ENCODE data around the gene KIRREL1.

DNA sequence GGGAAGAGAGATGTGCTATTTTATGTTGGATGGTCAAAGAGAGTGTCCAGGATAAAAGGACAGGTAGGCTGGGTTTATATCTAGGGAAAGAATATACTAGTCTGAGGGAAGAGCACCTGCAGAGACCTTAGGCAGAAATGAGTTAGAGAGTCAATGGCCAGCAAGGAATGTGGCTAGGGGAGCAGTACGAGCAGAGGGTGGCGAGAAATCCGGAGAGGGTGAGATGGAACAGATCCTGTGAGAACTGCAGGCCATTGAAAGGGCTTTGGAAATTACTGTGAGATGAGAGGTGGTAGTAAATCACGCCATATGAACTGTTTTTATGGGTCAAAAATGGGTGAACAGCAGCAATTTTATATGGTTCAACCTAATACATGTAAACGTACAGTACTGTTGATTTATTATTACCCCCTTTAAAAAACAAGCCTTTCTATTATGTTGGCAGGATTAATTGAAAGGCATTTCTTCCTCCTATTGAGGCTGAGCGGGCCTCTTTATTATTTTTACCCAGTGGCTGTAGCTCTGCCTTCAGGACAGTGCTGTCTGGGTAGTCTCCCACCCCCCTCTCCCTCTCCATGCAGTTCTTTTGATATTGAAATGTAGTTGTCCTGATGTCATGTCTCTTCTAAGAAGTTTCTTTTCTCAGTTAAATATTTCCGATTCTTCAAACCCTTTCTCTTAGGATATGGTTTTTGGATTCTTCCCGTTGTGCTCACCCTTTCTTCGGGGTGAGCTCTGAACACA is 112.1 kb downstream of the KIRREL1 start:
- TF ChIP-seq, protein P1, sequence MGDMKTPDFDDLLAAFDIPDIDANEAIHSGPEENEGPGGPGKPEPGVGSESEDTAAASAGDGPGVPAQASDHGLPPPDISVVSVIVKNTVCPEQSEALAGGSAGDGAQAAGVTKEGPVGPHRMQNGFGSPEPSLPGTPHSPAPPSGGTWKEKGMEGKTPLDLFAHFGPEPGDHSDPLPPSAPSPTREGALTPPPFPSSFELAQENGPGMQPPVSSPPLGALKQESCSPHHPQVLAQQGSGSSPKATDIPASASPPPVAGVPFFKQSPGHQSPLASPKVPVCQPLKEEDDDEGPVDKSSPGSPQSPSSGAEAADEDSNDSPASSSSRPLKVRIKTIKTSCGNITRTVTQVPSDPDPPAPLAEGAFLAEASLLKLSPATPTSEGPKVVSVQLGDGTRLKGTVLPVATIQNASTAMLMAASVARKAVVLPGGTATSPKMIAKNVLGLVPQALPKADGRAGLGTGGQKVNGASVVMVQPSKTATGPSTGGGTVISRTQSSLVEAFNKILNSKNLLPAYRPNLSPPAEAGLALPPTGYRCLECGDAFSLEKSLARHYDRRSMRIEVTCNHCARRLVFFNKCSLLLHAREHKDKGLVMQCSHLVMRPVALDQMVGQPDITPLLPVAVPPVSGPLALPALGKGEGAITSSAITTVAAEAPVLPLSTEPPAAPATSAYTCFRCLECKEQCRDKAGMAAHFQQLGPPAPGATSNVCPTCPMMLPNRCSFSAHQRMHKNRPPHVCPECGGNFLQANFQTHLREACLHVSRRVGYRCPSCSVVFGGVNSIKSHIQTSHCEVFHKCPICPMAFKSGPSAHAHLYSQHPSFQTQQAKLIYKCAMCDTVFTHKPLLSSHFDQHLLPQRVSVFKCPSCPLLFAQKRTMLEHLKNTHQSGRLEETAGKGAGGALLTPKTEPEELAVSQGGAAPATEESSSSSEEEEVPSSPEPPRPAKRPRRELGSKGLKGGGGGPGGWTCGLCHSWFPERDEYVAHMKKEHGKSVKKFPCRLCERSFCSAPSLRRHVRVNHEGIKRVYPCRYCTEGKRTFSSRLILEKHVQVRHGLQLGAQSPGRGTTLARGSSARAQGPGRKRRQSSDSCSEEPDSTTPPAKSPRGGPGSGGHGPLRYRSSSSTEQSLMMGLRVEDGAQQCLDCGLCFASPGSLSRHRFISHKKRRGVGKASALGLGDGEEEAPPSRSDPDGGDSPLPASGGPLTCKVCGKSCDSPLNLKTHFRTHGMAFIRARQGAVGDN (CRISPR knock-in tag; IDR thresholded peaks at IDR 0.05), result no peak
- TF ChIP-seq, protein P2, sequence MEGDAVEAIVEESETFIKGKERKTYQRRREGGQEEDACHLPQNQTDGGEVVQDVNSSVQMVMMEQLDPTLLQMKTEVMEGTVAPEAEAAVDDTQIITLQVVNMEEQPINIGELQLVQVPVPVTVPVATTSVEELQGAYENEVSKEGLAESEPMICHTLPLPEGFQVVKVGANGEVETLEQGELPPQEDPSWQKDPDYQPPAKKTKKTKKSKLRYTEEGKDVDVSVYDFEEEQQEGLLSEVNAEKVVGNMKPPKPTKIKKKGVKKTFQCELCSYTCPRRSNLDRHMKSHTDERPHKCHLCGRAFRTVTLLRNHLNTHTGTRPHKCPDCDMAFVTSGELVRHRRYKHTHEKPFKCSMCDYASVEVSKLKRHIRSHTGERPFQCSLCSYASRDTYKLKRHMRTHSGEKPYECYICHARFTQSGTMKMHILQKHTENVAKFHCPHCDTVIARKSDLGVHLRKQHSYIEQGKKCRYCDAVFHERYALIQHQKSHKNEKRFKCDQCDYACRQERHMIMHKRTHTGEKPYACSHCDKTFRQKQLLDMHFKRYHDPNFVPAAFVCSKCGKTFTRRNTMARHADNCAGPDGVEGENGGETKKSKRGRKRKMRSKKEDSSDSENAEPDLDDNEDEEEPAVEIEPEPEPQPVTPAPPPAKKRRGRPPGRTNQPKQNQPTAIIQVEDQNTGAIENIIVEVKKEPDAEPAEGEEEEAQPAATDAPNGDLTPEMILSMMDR (CRISPR knock-in tag; IDR thresholded peaks at IDR 0.05), result no peak
- TF ChIP-seq ZNF891 (CRISPR knock-in tag; IDR thresholded peaks at IDR 0.05) (no peak), FOXJ3 (CRISPR knock-in tag; IDR thresholded peaks at IDR 0.05; ENCODE audit: borderline replicate concordance) (no peak), BATF2 (CRISPR knock-in tag; IDR thresholded peaks at IDR 0.05) (no peak), NCOA1 (CRISPR knock-in tag; IDR thresholded peaks at IDR 0.05) (no peak), CBFB (CRISPR knock-in tag; IDR thresholded peaks at IDR 0.05) (no peak), ZZZ3 (CRISPR knock-in tag; IDR thresholded peaks at IDR 0.05; ENCODE audit: borderline replicate concordance) (no peak), NFIC (IDR thresholded peaks at IDR 0.05; ENCODE audit: low read length) (no peak)
- TF ChIP-seq, protein P3, sequence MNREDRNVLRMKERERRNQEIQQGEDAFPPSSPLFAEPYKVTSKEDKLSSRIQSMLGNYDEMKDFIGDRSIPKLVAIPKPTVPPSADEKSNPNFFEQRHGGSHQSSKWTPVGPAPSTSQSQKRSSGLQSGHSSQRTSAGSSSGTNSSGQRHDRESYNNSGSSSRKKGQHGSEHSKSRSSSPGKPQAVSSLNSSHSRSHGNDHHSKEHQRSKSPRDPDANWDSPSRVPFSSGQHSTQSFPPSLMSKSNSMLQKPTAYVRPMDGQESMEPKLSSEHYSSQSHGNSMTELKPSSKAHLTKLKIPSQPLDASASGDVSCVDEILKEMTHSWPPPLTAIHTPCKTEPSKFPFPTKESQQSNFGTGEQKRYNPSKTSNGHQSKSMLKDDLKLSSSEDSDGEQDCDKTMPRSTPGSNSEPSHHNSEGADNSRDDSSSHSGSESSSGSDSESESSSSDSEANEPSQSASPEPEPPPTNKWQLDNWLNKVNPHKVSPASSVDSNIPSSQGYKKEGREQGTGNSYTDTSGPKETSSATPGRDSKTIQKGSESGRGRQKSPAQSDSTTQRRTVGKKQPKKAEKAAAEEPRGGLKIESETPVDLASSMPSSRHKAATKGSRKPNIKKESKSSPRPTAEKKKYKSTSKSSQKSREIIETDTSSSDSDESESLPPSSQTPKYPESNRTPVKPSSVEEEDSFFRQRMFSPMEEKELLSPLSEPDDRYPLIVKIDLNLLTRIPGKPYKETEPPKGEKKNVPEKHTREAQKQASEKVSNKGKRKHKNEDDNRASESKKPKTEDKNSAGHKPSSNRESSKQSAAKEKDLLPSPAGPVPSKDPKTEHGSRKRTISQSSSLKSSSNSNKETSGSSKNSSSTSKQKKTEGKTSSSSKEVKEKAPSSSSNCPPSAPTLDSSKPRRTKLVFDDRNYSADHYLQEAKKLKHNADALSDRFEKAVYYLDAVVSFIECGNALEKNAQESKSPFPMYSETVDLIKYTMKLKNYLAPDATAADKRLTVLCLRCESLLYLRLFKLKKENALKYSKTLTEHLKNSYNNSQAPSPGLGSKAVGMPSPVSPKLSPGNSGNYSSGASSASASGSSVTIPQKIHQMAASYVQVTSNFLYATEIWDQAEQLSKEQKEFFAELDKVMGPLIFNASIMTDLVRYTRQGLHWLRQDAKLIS (CRISPR knock-in tag; IDR thresholded peaks at IDR 0.05), result no peak
- TF ChIP-seq, protein P4, sequence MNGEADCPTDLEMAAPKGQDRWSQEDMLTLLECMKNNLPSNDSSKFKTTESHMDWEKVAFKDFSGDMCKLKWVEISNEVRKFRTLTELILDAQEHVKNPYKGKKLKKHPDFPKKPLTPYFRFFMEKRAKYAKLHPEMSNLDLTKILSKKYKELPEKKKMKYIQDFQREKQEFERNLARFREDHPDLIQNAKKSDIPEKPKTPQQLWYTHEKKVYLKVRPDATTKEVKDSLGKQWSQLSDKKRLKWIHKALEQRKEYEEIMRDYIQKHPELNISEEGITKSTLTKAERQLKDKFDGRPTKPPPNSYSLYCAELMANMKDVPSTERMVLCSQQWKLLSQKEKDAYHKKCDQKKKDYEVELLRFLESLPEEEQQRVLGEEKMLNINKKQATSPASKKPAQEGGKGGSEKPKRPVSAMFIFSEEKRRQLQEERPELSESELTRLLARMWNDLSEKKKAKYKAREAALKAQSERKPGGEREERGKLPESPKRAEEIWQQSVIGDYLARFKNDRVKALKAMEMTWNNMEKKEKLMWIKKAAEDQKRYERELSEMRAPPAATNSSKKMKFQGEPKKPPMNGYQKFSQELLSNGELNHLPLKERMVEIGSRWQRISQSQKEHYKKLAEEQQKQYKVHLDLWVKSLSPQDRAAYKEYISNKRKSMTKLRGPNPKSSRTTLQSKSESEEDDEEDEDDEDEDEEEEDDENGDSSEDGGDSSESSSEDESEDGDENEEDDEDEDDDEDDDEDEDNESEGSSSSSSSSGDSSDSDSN (CRISPR knock-in tag; IDR thresholded peaks at IDR 0.05), result no peak

Measured in HepG2 (cell line).